Pancreas (tissue), 10 donors: ENCODE measurements around the gene UFM1. TPM values are rescaled to one million over a fixed set of nuclear protein-coding genes. Genes with fewer than 3 reads are reported as not detected.
A peak's percentile ranks its signal among the peaks of the same experiment; 100 is the strongest.

Experiments used
- ATAC-seq, 4 donors: fragments of 200-7000 bp; cut with Tn5 transposase; one replicate each; pipeline versions ENCODE4 v1.8.0 to v1.9.1; 2020; ENCODE audit warnings: mild to moderate bottlenecking in 4 of 4, moderate library complexity in 4 of 4
- DNase-seq, 6 donors: peaks; one replicate each; pipeline ENCODE4 v3.0.0-alpha.2; 2020
- FAIRE-seq: peaks from 2 replicates; lab custom pipeline; 2012; peaks lifted over from hg19 to GRCh38; lab: Jason Lieb, UNC
- H3K27ac ChIP-seq, 4 donors: fragments of 200-600 bp; sonication (generic); 1 replicate in 3 of 4; 2 replicates in 1 of 4; pipeline versions ENCODE4 v1.5.0 to v1.8.0; 2020
- H3K27me3 ChIP-seq, 4 donors: fragments of 200-600 bp; one replicate each; pipeline ENCODE4 v1.8.0; 2021
- H3K36me3 ChIP-seq, 3 donors: fragments of 200-600 bp; sonication (generic) in 1 of 3; one replicate each; pipeline versions ENCODE4 v1.5.0 to v1.8.0; 2020 to 2021
- H3K4me1 ChIP-seq, 3 donors: fragments of 200-600 bp; one replicate each; pipeline ENCODE4 v1.8.0; 2021
- H3K4me3 ChIP-seq, 4 donors: fragments of 200-600 bp; sonication (generic) in 2 of 4; one replicate each; pipeline versions ENCODE4 v1.5.0 to v1.8.0; 2020 to 2021
- H3K9me3 ChIP-seq, 4 donors: fragments of 200-600 bp; one replicate each; pipeline ENCODE4 v1.8.0; 2021
- whole genome bisulfite sequencing, 2 donors: extraction: QIAGEN DNeasy Blood & Tissue Kit; methylation state at CpG; one replicate each; pipeline ENCODE4 v1.1.7; 2013; 5-methylcytosine and 5-hydroxymethylcytosine counted together
- intact Hi-C, 3 donors: fragments of 100-400 bp; cut with DNase I; formaldehyde crosslinking; loops; one replicate each; pipeline versions ENCODE4 v1.11.1 to v1.14.2; 2022
- polyA plus RNA-seq, 2 donors: library from polyadenylated mRNA; stranded (reverse); fragments of 200-250 nt; gene quantifications; one replicate each; pipeline ENCODE4 v1.2.3, GENCODE V29; 2013
- total RNA-seq, 6 donors: library from RNA; stranded (reverse); fragmentation: NEBNext Ultra II Directional in 4 of 6; extraction: Animal tissue kit (Norgen Biotek cat#: 25700) in 4 of 6; gene quantifications; one replicate each; pipeline versions ENCODE4 v1.2.1 to v1.2.4, GENCODE V29; 2021 to 2023
- TF ChIP-seq, protein P1 (sequence below), 4 donors: fragments of 200-600 bp; sonication (generic) in 3 of 4; IDR thresholded peaks; one replicate each; pipeline versions ENCODE4 v1.5.0 to v1.8.0; 2021; ENCODE audit warnings: antibody characterized with exemption in 4 of 4
- donor health status: healthy with polysubstance abuse.
- donor health status: DM: no; HTN: no; CAD: no; lungs with moderate emphysema.
- donor health status: DM: no; HTN: no; CAD: no.
- donor health status: control.
- donor health status: control.
- donor health status: Bipolar disorder and iron deficiency.
- donor health status: DM: yes; HTN: yes; CAD: no.
- donor health status: DM: no; HTN: no; CAD: no.
- donor health status: DM: no; HTN: no; CAD: no.
- donor health status: DM: yes; HTN: yes; CAD: no.

UFM1 gene
- total and polyA plus RNA-seq, 8 donors: 23.7 to 48.8 (median 38.5) TPM

DNA sequence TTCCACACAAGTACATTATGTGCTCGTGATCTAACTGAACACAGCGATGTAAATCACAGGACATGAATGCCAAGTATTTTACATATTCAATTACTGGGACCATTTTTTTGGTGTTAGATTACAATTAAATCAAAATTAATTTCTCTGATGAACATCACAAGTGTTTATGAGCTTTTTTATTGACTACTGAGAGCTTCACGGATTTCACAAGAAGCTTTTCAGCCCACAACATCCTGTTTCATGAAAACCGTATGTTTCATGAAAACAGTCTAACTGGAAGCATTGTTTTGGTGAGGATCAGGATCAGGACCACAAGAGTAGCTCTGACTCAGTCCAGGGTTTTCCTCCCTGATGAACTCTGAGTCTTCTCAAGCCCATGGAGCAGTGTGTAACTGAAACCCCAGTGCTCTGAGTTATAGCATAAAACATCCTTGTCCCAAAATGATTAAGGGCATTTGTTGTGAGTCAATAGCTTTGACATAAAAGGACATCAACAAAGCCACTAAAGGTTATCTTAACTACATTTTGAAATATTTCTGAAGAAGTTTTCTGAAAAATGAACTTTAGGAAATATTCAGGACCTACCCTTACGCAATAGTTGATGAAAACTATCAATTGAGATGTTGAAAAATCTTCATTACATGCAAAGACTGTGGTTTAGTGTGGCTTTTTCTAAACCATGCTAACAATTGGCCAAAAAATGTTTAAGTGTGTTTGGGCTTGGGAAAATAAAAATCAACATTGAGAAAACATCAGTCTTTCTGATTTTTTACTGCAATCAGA is 49.3 kb downstream of the UFM1 start:
- H3K4me1 ChIP-seq: no peaks in the 10 kb centered on the region
- H3K9me3 ChIP-seq: no peaks in the 10 kb centered on the region
- peak; percentile 17 for FAIRE-seq
- intact Hi-C loops: no loop called here
- H3K27ac ChIP-seq: no peak overlapping the region
- no peak for DNase-seq
- 69 to 80% methylated on average over 5 of the region's 5 CpGs for WGBS, 2 donors
- no peak overlapping the region for H3K4me3 ChIP-seq
- ATAC-seq: peak in 1 of 4 donors; percentile 55
- no peaks in the 10 kb centered on the region for H3K27me3 ChIP-seq
- H3K36me3 ChIP-seq: no peaks in the 10 kb centered on the region
- TF ChIP-seq, protein P1, sequence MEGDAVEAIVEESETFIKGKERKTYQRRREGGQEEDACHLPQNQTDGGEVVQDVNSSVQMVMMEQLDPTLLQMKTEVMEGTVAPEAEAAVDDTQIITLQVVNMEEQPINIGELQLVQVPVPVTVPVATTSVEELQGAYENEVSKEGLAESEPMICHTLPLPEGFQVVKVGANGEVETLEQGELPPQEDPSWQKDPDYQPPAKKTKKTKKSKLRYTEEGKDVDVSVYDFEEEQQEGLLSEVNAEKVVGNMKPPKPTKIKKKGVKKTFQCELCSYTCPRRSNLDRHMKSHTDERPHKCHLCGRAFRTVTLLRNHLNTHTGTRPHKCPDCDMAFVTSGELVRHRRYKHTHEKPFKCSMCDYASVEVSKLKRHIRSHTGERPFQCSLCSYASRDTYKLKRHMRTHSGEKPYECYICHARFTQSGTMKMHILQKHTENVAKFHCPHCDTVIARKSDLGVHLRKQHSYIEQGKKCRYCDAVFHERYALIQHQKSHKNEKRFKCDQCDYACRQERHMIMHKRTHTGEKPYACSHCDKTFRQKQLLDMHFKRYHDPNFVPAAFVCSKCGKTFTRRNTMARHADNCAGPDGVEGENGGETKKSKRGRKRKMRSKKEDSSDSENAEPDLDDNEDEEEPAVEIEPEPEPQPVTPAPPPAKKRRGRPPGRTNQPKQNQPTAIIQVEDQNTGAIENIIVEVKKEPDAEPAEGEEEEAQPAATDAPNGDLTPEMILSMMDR (IDR thresholded peaks at IDR 0.05): no peak

DNA sequence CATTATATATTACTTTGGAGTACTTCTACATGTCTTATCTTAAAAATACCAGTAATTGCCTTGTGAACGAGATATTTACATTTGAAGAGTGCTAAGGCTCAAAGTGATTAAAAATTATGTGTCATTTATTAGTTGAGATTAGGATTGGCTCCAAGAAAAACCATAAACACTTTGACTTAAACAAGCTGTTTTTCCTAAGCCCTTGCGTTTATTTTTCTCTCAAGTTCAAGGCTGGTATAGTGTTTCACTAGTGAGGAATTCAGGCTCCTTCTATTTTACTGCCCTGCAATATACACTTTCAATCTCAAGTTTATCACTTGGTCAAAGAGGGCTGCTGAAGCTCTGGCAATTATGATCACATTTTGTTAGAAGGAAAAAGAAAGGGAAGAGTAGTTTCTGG is 49.9 kb downstream of the UFM1 start:
- DNase-seq: no peak
- intact Hi-C loops: no loop called here
- Histone ChIP-seq H3K27me3 (no peaks in the 10 kb centered on the region), H3K27ac (no peak overlapping the region), H3K9me3 (no peaks in the 10 kb centered on the region), H3K4me1 (no peaks in the 10 kb centered on the region), H3K36me3 (no peaks in the 10 kb centered on the region), H3K4me3 (no peak overlapping the region)
- TF ChIP-seq, protein P1 (IDR thresholded peaks at IDR 0.05): no peak
- ATAC-seq: no peak
- FAIRE-seq: no peak
- 24 to 32% methylated on average over 2 of the region's 2 CpGs for WGBS, 2 donors

DNA sequence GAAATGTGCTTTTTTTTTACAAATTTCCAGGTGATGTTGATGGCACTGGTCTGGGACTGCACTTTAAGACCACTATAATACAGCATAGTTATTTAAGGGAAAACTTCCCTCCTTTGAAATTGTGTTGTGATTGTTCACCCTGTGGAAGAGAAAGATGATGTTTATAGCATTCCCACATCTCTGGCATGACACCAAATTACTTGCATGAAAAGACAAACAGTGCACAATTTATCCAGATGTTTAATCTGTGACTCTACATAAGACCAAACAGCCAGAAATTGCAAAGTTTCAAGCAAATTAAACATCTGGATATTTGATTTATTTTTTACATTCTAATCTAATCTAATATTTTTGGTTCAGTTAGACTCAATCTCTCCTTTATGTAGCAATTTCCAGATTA is 51.6 kb downstream of the UFM1 start:
- DNase-seq: no peak
- Histone ChIP-seq H3K27ac (no peak overlapping the region), H3K36me3 (no peaks in the 10 kb centered on the region), H3K4me1 (no peaks in the 10 kb centered on the region), H3K9me3 (no peaks in the 10 kb centered on the region), H3K4me3 (no peak overlapping the region), H3K27me3 (no peaks in the 10 kb centered on the region)
- TF ChIP-seq, protein P1 (IDR thresholded peaks at IDR 0.05): no peak
- no peak for FAIRE-seq
- intact Hi-C loops: no loop called here
- ATAC-seq: no peak

DNA sequence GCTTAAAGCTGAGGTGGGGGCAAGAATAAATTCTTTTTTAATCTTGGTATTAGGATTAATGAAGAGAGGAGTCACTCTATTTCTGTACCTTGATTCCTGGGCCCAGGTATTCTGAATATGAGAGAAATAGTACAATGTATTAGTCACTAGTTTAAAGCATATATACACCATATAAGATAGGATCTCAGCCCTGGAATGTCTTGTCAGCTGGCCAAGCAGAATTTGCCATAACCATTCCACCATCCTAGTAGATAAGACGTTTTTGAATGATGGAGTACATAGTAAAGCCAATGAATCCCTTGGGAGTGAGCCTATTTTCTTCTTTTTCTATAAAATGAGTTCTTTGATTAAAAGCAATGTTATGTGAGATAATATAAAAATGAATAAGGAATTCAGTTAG is 55.6 kb downstream of the UFM1 start:
- DNase-seq (no peak), ATAC-seq (no peak), FAIRE-seq (no peak)
- no peak overlapping the region for H3K4me3 ChIP-seq
- no peaks in the 10 kb centered on the region for H3K9me3 ChIP-seq
- WGBS, 2 donors: 21 to 36% methylated on average over 1 of the region's 1 CpG
- intact Hi-C loops: no loop called here
- H3K27ac ChIP-seq: no peak overlapping the region
- TF ChIP-seq, protein P1 (IDR thresholded peaks at IDR 0.05): no peak
- no peaks in the 10 kb centered on the region for H3K36me3 ChIP-seq
- H3K27me3 ChIP-seq: no peaks in the 10 kb centered on the region
- no peaks in the 10 kb centered on the region for H3K4me1 ChIP-seq

DNA sequence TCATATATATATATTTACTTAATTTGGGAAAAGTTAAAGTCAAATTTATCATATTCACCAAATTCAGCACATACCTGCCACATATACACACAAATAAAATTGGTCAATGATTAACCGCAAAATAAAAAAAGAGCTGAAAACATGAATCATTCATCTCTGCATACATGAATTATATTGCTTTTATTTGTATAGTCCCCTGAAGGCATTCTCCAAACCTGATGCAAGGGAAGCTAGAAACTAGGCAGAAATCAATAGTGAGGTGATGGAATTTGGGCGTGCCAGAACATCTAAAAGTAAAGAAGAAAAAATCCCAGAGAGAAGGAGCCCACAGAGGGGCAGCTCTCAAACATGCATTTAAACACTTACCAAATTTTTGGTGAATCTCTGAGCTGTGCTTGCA is 60.1 kb downstream of the UFM1 start:
- ATAC-seq (no peak), FAIRE-seq (no peak), DNase-seq (no peak)
- Histone ChIP-seq H3K9me3 (no peaks in the 10 kb centered on the region), H3K27me3 (no peaks in the 10 kb centered on the region), H3K36me3 (no peaks in the 10 kb centered on the region), H3K4me1 (no peaks in the 10 kb centered on the region), H3K4me3 (no peak overlapping the region), H3K27ac (no peak overlapping the region)
- WGBS, 2 donors: 63 to 65% methylated on average over 2 of the region's 2 CpGs
- intact Hi-C loops: no loop called here
- TF ChIP-seq, protein P1 (IDR thresholded peaks at IDR 0.05): no peak
